ENCODE measurements around the gene SNAPC4.

DNA sequence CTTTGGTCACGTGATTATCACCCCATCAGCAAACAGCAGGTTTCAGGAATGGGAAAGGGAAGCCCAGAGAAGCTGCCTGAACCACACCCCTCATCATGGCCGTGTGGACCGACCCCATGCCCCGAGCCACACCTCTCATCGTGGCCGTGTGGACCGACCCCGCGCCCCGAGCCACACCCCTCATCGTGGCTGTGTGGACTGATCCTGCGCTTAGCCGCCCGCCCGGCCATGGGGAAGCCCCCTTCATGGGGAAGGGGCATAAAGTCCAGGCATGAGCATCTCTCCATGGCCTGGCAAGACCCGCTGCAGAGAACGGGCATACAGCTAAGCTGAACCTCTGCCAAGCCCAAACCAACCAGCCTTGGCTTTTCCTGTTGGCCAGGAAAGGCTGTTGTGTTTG lies 6.4 kb downstream of the SNAPC4 start:
- no peak for TF ChIP-seq CTCF (IDR thresholded peaks at IDR 0.05)
- TF ChIP-seq POLR2AphosphoS5 (IDR thresholded peaks at IDR 0.05), result no peak

Data from sigmoid colon (tissue), 4 donors.